Peyer's patch (tissue), 4 donors: ENCODE results near the gene FAM83G.

ENCODE experiments used
- POLR2A ChIP-seq, 2 donors: fragments of 450-650 bp; IDR thresholded peaks; one replicate each; pipeline ENCODE4 v1.5.1; 2017; ENCODE audit warnings: antibody characterized with exemption in 2 of 2, mild to moderate bottlenecking in 2 of 2, moderate library complexity in 2 of 2
- TF ChIP-seq, protein P1 (sequence below), 6 experiments: fragments of 450-650 bp in 4 of 6; fragments of 200-600 bp in 2 of 6; sonication (generic) in 1 of 6; IDR thresholded peaks; one replicate each; pipeline ENCODE4 v1.5.1; 2017 to 2019; ENCODE audit warnings: antibody characterized with exemption in 6 of 6, mild to moderate bottlenecking in 3 of 6, moderate library complexity in 1 of 6

DNA sequence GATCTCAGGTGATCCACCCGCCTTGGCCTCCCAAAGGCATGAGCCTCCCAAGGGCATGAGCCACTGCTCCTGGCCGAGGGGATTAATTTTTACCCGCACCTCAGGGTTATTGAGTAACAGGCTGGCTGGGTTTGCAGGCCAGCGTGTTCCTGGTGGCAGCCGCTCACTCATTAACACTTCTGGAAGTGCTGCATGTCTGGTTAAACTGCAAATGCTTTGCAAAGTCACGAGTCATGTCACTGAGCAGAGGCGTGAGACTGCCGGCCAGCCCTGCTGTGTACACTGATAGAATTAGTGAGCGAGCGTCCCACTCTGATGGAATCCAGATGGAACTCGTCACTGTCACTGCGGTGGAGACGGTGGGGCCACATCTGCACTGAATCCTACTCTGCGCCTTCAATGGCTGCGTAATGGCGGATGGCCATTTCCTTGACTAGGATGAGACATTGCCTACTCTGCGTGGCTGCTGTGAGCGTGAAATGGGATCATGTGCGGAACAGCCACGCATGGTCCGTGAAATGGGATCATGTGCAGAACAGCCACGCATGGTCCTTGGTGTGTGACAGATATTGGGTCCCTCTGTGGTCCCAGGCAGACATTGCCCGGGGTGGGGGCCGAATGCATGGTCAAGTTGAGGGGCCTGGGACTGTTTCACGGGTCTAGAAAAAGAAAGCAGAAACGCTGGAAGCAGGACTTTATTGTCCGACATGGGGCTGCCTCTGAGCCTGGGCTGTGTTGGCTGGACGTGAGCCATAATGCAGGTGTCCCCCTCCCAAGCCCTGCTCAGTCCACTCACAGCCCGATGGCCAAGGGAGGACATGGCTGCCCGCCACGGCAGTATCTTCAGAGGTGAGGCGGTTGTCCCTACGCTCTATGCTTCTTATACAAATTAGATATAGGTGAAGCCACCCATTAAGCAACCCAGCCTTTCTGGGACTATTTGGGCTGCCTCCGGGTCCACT is 53.3 kb downstream of the FAM83G start:
- TF ChIP-seq, protein P1, sequence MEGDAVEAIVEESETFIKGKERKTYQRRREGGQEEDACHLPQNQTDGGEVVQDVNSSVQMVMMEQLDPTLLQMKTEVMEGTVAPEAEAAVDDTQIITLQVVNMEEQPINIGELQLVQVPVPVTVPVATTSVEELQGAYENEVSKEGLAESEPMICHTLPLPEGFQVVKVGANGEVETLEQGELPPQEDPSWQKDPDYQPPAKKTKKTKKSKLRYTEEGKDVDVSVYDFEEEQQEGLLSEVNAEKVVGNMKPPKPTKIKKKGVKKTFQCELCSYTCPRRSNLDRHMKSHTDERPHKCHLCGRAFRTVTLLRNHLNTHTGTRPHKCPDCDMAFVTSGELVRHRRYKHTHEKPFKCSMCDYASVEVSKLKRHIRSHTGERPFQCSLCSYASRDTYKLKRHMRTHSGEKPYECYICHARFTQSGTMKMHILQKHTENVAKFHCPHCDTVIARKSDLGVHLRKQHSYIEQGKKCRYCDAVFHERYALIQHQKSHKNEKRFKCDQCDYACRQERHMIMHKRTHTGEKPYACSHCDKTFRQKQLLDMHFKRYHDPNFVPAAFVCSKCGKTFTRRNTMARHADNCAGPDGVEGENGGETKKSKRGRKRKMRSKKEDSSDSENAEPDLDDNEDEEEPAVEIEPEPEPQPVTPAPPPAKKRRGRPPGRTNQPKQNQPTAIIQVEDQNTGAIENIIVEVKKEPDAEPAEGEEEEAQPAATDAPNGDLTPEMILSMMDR (IDR thresholded peaks at IDR 0.05): no peak
- no peak for TF ChIP-seq POLR2A (IDR thresholded peaks at IDR 0.05)
